ENCODE results near the gene TMEM41B.

- TF ChIP-seq CTCF (conservative IDR thresholded peaks at IDR 0.05 in 1 of 2, IDR thresholded peaks at IDR 0.05 in 1 of 2; ENCODE audit: extremely low read depth in 1 of 2, insufficient read depth in 1 of 2, low read depth in 1 of 2, low read length in 2 of 2) (no peak), EZH2 (IDR thresholded peaks at IDR 0.05; ENCODE audit: borderline replicate concordance, low read length) (no peak)
Measured at GRCh38 chr11:9277176-9277575, 37.2 kb downstream of the TMEM41B start.
